ENCODE data around the gene MAU2.
"Not testable (repeated sequence)": the region's sequence is repeated elsewhere in the genome, so short reads cannot be mapped to it uniquely, and the experiment has no call there.

Gene MAU2

DNA sequence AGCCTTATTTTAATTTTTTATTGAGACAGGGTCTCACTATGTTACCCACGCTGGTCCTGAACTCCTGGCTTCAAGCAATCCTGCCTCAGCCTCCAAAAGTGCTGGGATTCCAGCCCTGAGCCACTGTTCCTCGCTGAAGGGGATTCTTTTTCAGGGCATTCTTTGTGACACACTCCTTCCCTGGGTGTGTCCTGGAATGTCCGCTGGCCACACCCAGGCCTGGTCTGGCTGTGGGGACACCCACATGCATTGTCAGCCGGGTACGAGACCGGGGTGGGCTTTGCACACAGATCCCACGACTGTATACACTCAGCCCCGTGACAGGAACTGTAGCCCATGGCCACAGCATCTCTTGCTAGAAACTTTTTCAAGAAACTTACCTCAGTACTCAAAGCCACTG is 50.4 kb downstream of the MAU2 start:
- TF ChIP-seq, protein P1, sequence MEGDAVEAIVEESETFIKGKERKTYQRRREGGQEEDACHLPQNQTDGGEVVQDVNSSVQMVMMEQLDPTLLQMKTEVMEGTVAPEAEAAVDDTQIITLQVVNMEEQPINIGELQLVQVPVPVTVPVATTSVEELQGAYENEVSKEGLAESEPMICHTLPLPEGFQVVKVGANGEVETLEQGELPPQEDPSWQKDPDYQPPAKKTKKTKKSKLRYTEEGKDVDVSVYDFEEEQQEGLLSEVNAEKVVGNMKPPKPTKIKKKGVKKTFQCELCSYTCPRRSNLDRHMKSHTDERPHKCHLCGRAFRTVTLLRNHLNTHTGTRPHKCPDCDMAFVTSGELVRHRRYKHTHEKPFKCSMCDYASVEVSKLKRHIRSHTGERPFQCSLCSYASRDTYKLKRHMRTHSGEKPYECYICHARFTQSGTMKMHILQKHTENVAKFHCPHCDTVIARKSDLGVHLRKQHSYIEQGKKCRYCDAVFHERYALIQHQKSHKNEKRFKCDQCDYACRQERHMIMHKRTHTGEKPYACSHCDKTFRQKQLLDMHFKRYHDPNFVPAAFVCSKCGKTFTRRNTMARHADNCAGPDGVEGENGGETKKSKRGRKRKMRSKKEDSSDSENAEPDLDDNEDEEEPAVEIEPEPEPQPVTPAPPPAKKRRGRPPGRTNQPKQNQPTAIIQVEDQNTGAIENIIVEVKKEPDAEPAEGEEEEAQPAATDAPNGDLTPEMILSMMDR (IDR thresholded peaks at IDR 0.05; ENCODE audit: low read depth, low read length, missing control alignments) = no peak
- H3K4me3 ChIP-seq (ENCODE audit: low read depth, low read length) = no peak overlapping the region
- no peak for DNase-seq (ENCODE audit: low read depth)
- in situ Hi-C loops (cut with HindIII; ENCODE audit: low sequenced_read_pairs) = no loop called here

DNA sequence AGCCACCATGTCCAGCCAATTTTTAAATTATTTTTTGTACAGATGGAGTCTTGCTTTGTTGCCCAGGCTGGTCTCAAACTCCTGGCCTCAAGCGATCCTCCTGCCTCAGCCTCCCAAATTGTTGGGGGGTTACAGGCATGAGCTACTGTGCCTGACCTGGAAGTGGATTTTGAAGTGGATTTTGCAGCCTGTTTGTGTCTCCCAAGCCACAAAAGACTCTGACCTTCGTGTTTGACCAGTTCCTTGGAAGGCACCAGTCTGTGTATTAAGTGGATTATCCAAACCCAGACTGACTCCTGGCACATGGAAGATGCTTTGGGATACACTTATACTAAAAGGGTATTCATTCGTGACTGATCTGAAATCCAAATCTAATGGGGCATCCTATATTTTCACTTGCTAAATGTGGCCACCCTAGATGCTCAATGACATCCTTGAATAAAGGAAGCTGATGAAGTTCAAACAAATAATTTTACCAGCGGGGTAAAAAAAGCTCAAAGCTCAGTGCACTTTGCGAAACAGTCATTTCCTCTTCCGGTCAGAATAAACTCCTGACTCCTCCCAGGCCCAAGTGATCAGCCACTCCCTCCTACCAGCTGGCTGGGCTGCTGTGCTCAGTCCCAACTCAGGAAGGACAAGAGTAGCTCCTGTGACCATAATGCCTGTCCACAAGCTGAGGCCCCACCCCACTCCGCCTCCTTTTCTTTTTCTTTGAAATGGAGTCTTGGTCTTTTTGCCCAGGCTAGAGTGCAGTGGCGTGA is 52.2 kb downstream of the MAU2 start:
- no peak overlapping the region for H3K4me3 ChIP-seq (ENCODE audit: low read depth, low read length)
- in situ Hi-C loops (cut with HindIII; ENCODE audit: low sequenced_read_pairs) = no loop called here
- DNase-seq (ENCODE audit: low read depth) = no peak
- TF ChIP-seq, protein P1 (IDR thresholded peaks at IDR 0.05; ENCODE audit: low read depth, low read length, missing control alignments) = no peak

DNA sequence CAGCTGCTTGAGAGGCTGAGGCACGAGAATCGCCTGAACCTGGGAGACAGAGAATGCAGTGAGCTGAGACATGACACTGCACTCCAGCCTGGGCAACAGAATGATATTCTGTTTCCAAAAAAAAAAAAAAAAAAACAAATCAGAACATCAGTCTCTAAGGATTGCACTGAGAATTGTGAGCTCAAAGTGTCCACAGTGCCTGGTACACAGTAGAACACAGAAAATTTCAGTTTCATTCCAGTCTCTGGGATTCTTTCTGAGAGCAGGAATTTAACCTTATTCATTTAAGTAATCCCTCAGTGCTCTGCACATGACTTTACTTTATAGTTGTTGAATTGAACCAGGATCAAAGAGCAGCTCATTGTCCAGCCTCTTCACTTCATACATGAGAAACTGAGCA is 58.9 kb downstream of the MAU2 start:
- TF ChIP-seq, protein P1 (IDR thresholded peaks at IDR 0.05; ENCODE audit: low read depth, low read length, missing control alignments) = no peak
- no peak for DNase-seq (ENCODE audit: low read depth)

DNA sequence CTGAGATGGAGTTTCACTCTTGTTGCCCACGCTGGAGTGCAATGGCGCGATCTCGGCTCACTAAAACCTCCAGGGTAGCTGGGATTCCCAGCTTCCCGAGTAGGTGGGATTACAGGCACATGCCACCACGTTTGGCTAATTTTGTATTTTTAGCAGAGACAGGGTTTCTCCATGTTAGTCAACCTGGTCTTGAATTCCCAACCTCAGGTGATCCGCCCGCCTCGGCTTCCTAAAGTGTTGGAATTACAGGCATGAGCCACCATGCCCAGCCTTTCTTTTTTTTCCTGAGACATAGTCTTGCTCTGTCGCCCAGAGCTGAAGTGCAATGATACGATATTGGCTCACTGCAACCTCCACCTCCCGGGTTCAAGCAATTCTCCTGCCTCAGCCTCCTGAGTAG is 59.7 kb downstream of the MAU2 start:
- H3K4me3 ChIP-seq (ENCODE audit: low read depth, low read length); in situ Hi-C loops (cut with HindIII; ENCODE audit: low sequenced_read_pairs); DNase-seq (ENCODE audit: low read depth): not testable (repeated sequence)

More for the DNA sequence above, 58.9 kb downstream of the MAU2 start:
- in situ Hi-C loops (cut with HindIII; ENCODE audit: low sequenced_read_pairs) = no loop called here
- no peak overlapping the region for H3K4me3 ChIP-seq (ENCODE audit: low read depth, low read length)

DNA sequence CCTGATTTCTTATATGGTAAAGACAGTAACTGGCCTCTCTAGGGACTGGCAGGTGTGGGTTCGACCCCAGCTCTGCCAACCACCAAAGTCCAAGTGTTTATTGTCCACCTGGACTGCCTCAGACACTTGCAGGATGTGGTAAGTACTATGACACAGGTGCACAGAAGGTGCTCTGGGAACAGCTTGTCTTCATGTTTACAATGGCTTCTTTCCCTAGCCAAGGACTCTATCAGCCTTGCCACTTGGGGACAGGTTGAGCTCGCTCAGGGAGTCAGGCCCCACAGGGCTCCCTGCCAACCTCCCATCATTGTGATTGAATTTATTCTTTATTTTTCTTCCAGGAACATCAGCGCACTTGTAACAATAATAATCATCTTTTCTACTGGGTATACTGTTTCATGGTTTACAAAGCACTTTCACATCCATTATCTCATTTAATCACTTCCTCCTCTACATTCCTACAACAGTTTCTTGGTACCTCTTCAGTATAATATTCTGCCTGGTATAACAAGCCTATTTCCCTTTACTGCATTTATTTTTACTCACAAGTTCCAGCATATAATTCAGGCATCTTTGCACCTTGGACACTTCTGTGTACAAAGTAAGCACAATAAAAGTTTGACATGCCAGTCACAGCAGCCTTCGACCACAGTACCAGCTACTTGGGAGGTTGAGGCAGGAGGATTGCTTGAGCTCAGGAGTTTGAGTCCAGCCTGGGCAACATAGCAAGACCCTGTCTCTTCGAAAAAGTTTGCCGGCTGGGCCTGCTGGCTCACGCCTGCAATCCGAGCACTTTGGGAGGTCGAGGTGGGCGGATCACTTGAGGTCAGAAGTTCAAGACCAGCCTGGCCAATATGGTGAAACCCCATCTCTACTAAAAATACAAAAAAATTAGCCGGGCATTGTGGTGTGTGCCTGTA is 60.6 kb downstream of the MAU2 start:
- DNase-seq (ENCODE audit: low read depth) = no peak
- TF ChIP-seq, protein P1 (IDR thresholded peaks at IDR 0.05; ENCODE audit: low read depth, low read length, missing control alignments) = no peak
- H3K4me3 ChIP-seq (ENCODE audit: low read depth, low read length) = no peak overlapping the region
- in situ Hi-C loops (cut with HindIII; ENCODE audit: low sequenced_read_pairs) = no loop called here

DNA sequence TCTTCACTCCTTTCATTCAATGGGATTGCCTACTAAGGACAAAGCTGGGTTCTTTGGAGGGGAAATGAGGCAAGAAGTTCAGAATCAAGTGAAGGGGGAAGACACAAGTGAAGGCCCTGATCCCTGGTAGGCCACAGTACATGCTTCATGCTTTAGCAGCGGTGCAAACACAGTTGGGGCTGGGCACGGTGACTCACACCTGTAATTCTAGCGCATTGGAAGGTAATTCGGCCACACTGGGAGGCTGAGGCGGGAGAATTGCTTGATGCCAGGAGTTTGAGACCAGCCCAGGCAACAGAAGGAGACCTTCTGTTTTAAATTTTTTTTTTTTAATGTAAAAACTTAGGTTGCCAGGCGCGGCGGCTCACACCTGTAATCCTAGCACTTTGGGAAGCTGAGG is 61.5 kb downstream of the MAU2 start:
- no peak for DNase-seq (ENCODE audit: low read depth)
- TF ChIP-seq, protein P1 (IDR thresholded peaks at IDR 0.05; ENCODE audit: low read depth, low read length, missing control alignments) = no peak
- H3K4me3 ChIP-seq (ENCODE audit: low read depth, low read length) = no peak overlapping the region
- in situ Hi-C loops (cut with HindIII; ENCODE audit: low sequenced_read_pairs) = no loop called here

DNA sequence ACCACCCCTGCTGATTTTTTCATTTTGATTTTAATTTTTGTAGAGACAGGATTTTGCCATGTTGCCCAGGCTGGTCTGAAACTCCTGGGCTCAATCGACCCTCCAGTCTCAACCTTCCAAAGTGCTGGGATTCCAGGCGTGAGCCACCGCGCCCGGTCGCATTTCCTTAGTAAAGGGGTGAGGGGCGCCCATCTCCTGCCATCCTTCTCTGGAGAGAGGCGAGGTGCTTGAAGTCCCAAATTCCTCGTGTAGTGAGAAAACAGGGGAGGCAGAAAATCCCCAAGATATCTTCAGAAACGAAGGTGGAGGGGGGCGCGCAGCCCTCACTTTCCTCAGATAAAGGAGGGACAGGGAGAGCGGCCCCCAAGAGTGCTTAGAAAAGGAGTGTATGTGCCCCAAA is 63.9 kb downstream of the MAU2 start:
- in situ Hi-C loops (cut with HindIII; ENCODE audit: low sequenced_read_pairs) = no loop called here
- H3K4me3 ChIP-seq (ENCODE audit: low read depth, low read length) = peak overlapping the region; percentile 78
- no peak for DNase-seq (ENCODE audit: low read depth)
- TF ChIP-seq, protein P1 (IDR thresholded peaks at IDR 0.05; ENCODE audit: low read depth, low read length, missing control alignments) = no peak
